ENCODE measurements around the gene TMEM45B. TPM values are rescaled to one million over a fixed set of nuclear protein-coding genes. Genes with fewer than 3 reads are reported as not detected.

Gene TMEM45B
- total and polyA plus RNA-seq, 2 of the 13 experiments (the other 11 are each of a cell fraction or from before 2014, with no cell fraction given), result 29.1 to 181 TPM

DNA sequence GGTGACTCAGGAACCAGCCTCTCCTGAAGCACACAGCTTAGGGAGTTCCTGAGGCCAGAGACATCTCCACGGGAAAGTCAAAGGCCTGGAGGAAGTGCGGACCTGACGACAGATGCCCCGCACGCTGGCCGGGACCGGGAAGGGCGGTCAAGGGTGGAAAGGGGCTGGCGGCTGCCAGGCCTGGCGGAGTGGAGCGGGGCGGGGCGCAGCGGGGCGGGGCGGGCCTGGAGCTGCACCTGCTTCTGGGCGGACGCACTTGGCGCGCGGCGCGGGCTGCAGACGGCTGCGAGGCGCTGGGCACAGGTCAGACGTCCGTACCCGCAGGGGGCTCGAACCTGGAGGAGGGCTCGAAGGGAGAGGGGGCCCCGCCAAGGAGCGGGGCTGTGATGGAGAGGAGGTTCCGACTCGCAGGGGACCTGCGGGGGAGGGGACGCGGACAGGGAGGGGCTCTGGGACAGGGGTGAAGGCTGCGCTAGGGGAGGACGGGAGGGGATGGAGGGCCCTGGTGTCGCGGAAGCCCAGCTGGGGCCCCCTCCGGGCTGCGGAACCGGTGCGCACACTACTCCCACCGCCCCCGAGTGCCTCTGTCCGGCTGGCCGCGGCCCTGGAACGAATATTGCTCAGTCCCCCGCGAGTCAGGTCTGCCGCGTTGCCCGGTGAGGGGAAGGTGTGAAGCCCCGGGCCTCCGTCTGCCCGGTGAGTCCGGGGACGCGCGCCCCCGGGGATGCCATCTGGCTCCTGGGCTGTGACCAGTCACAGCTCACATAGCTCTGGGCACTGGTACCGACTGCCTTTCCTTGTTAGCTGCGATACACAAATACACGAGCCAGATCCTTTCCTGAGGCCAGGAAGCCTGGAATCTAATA lies at the start of gene TMEM45B (continued):
- TF ChIP-seq ZNF431 (CRISPR knock-in tag; IDR thresholded peaks at IDR 0.05; ENCODE audit: borderline replicate concordance, low read depth) (no peak), ZNF501 (CRISPR knock-in tag; IDR thresholded peaks at IDR 0.05) (no peak), KDM6A (CRISPR knock-in tag; IDR thresholded peaks at IDR 0.05; ENCODE audit: low read depth) (no peak), NFE2L1 (CRISPR knock-in tag; IDR thresholded peaks at IDR 0.05; ENCODE audit: borderline replicate concordance) (no peak), ZNF75D (CRISPR knock-in tag; IDR thresholded peaks at IDR 0.05; ENCODE audit: borderline replicate concordance) (no peak), RARA (CRISPR knock-in tag; IDR thresholded peaks at IDR 0.05) (peak; percentile 8), ZNF382 (CRISPR knock-in tag; IDR thresholded peaks at IDR 0.05; ENCODE audit: borderline replicate concordance) (no peak), ZNF850 (CRISPR knock-in tag; conservative IDR thresholded peaks at IDR 0.05) (no peak), ZNF878 (CRISPR knock-in tag; IDR thresholded peaks at IDR 0.05) (0 out of 2 replicates have a peak, but pooled peaks have one; percentile 43), KDM4B (CRISPR knock-in tag; IDR thresholded peaks at IDR 0.05) (no peak), SRY (CRISPR knock-in tag; IDR thresholded peaks at IDR 0.05) (no peak; the same call in none of the 2 replicates), NFYB (CRISPR knock-in tag; IDR thresholded peaks at IDR 0.05) (no peak), KDM3A (CRISPR knock-in tag; IDR thresholded peaks at IDR 0.05; ENCODE audit: low read depth) (no peak), ZNF138 (CRISPR knock-in tag; IDR thresholded peaks at IDR 0.05; ENCODE audit: low read depth) (peak; percentile 56; the same call in 1 of the 2 replicates), GFI1 (CRISPR knock-in tag; IDR thresholded peaks at IDR 0.05; ENCODE audit: borderline replicate concordance) (peak; percentile 64; the same call in 1 of the 2 replicates), NFKBIZ (CRISPR knock-in tag; IDR thresholded peaks at IDR 0.05) (no peak), ATF1 (CRISPR knock-in tag; IDR thresholded peaks at IDR 0.05) (no peak)
- TF ChIP-seq, protein P1, sequence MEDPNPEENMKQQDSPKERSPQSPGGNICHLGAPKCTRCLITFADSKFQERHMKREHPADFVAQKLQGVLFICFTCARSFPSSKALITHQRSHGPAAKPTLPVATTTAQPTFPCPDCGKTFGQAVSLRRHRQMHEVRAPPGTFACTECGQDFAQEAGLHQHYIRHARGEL (CRISPR knock-in tag; IDR thresholded peaks at IDR 0.05), result no peak
- TF ChIP-seq, protein P2, sequence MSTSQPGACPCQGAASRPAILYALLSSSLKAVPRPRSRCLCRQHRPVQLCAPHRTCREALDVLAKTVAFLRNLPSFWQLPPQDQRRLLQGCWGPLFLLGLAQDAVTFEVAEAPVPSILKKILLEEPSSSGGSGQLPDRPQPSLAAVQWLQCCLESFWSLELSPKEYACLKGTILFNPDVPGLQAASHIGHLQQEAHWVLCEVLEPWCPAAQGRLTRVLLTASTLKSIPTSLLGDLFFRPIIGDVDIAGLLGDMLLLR (CRISPR knock-in tag; IDR thresholded peaks at IDR 0.05), result 0 out of 2 replicates have a peak, but pooled peaks have one; percentile 6
- TF ChIP-seq, protein P3, sequence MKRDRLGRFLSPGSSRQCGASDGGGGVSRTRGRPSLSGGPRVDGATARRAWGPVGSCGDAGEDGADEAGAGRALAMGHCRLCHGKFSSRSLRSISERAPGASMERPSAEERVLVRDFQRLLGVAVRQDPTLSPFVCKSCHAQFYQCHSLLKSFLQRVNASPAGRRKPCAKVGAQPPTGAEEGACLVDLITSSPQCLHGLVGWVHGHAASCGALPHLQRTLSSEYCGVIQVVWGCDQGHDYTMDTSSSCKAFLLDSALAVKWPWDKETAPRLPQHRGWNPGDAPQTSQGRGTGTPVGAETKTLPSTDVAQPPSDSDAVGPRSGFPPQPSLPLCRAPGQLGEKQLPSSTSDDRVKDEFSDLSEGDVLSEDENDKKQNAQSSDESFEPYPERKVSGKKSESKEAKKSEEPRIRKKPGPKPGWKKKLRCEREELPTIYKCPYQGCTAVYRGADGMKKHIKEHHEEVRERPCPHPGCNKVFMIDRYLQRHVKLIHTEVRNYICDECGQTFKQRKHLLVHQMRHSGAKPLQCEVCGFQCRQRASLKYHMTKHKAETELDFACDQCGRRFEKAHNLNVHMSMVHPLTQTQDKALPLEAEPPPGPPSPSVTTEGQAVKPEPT (CRISPR knock-in tag; IDR thresholded peaks at IDR 0.05; ENCODE audit: low read depth), result no peak
- TF ChIP-seq, protein P4, sequence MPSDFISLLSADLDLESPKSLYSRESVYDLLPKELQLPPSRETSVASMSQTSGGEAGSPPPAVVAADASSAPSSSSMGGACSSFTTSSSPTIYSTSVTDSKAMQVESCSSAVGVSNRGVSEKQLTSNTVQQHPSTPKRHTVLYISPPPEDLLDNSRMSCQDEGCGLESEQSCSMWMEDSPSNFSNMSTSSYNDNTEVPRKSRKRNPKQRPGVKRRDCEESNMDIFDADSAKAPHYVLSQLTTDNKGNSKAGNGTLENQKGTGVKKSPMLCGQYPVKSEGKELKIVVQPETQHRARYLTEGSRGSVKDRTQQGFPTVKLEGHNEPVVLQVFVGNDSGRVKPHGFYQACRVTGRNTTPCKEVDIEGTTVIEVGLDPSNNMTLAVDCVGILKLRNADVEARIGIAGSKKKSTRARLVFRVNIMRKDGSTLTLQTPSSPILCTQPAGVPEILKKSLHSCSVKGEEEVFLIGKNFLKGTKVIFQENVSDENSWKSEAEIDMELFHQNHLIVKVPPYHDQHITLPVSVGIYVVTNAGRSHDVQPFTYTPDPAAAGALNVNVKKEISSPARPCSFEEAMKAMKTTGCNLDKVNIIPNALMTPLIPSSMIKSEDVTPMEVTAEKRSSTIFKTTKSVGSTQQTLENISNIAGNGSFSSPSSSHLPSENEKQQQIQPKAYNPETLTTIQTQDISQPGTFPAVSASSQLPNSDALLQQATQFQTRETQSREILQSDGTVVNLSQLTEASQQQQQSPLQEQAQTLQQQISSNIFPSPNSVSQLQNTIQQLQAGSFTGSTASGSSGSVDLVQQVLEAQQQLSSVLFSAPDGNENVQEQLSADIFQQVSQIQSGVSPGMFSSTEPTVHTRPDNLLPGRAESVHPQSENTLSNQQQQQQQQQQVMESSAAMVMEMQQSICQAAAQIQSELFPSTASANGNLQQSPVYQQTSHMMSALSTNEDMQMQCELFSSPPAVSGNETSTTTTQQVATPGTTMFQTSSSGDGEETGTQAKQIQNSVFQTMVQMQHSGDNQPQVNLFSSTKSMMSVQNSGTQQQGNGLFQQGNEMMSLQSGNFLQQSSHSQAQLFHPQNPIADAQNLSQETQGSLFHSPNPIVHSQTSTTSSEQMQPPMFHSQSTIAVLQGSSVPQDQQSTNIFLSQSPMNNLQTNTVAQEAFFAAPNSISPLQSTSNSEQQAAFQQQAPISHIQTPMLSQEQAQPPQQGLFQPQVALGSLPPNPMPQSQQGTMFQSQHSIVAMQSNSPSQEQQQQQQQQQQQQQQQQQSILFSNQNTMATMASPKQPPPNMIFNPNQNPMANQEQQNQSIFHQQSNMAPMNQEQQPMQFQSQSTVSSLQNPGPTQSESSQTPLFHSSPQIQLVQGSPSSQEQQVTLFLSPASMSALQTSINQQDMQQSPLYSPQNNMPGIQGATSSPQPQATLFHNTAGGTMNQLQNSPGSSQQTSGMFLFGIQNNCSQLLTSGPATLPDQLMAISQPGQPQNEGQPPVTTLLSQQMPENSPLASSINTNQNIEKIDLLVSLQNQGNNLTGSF (CRISPR knock-in tag; IDR thresholded peaks at IDR 0.05), result no peak
- TF ChIP-seq, protein P5, sequence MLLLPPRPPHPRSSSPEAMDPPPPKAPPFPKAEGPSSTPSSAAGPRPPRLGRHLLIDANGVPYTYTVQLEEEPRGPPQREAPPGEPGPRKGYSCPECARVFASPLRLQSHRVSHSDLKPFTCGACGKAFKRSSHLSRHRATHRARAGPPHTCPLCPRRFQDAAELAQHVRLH (CRISPR knock-in tag; IDR thresholded peaks at IDR 0.05; ENCODE audit: borderline replicate concordance, low read depth), result no peak
